Activated B cell treated with CpG ODN at 0.5 μM for 24 hours (primary cell): ENCODE measurements around the gene MAEA. TPM values are rescaled to one million over a fixed set of nuclear protein-coding genes. Genes with fewer than 3 reads are reported as not detected.
A peak's percentile ranks its signal among the peaks of the same experiment; 100 is the strongest.

ENCODE experiments used
- ATAC-seq: fragments of 200-7000 bp; cut with Tn5 transposase; one replicate; pipeline ENCODE4 v1.10.0; 2021; ENCODE audit warnings: low read depth, mild to moderate bottlenecking, moderate library complexity
- CTCF ChIA-PET: fragments of 350-600 bp; sonication (Branson Sonifier 250); formaldehyde crosslinking; loops from one replicate; lab custom pipeline; 2021; ENCODE audit warnings: antibody characterized with exemption; lab: Charles Lee
- POLR2A ChIA-PET: fragments of 350-600 bp; sonication (Branson Sonifier 250); formaldehyde crosslinking; loops from one replicate; lab custom pipeline; 2021; ENCODE audit warnings: antibody characterized with exemption; lab: Charles Lee
- DNase-seq: peaks from one replicate; pipeline ENCODE4 v3.0.0; 2022
- H3K27ac Mint-ChIP-seq: one replicate; pipeline ENCODE4 v1.8.0; 2020; ENCODE audit warnings: mixed read lengths
- H3K27me3 Mint-ChIP-seq: one replicate; pipeline ENCODE4 v1.8.0; 2021; ENCODE audit warnings: mixed read lengths
- H3K36me3 Mint-ChIP-seq: one replicate; pipeline ENCODE4 v1.8.0; 2021; ENCODE audit warnings: low read depth, mixed read lengths
- H3K4me1 Mint-ChIP-seq: one replicate; pipeline ENCODE4 v1.8.0; 2021; ENCODE audit warnings: mixed read lengths
- H3K4me3 Mint-ChIP-seq: one replicate; pipeline ENCODE4 v1.8.0; 2020; ENCODE audit warnings: mild to moderate bottlenecking, mixed read lengths
- H3K9me3 Mint-ChIP-seq: one replicate; pipeline ENCODE4 v1.8.0; 2020; ENCODE audit warnings: mixed read lengths
- intact Hi-C: fragments of 100-400 bp; cut with micrococcal nuclease; formaldehyde crosslinking; loops from one replicate; pipeline ENCODE4 v1.15.1; 2024
- total RNA-seq: library from RNA; stranded (reverse); gene quantifications from 2 replicates; pipeline ENCODE4 v1.2.3, GENCODE V29; 2022
- TF ChIP-seq, protein P1 (sequence below): fragments of 200-600 bp; IDR thresholded peaks from one replicate; pipeline ENCODE4 v1.8.0; 2022; ENCODE audit warnings: antibody characterized with exemption, mild to moderate bottlenecking

MAEA gene
- total RNA-seq, 1 donor from 2014 or later: 73.7 TPM

GRCh38 chr4:1307951-1308735 lies 18.5 kb downstream of the MAEA start:
- H3K4me1 Mint-ChIP-seq: peaks cover 51% of the 10 kb centered on the region
- intact Hi-C loops: loop anchor here (2.0 to 5.0 kb wide), 2 partner anchors 19 to 39 kb away; partner anchors contain the start of genes MAEA and UVSSA
- no peak overlapping the region for H3K27ac Mint-ChIP-seq

GRCh38 chr4:1309261-1310010 lies 19.7 kb downstream of the MAEA start:
- Mint-ChIP-seq H3K27ac (no peak overlapping the region), H3K4me3 (peak overlapping the region; percentile 73), H3K36me3 (peaks cover 45% of the 10 kb centered on the region), H3K9me3 (no peaks in the 10 kb centered on the region), H3K27me3 (no peaks in the 10 kb centered on the region), H3K4me1 (peaks cover 51% of the 10 kb centered on the region)
- intact Hi-C loops: loop anchor here (5.0 kb wide), 1 partner anchor 38 kb away; the partner anchor contains the start of gene UVSSA
- peak; percentile 86 for ATAC-seq
- DNase-seq: peak; percentile 29
- ChIA-PET CTCF (interaction anchor here (0.8 to 1.5 kb wide), 3 partner anchors 39 to 178 kb away, joined by 4 to 5 read pairs (median 4); no protein-coding TSS in a partner anchor), POLR2A (interaction anchor here (0.6 to 2.0 kb wide), 2 partner anchors 20 to 22 kb away, joined by 4 to 12 read pairs; partner anchors contain the start of gene MAEA)
- TF ChIP-seq, protein P1, sequence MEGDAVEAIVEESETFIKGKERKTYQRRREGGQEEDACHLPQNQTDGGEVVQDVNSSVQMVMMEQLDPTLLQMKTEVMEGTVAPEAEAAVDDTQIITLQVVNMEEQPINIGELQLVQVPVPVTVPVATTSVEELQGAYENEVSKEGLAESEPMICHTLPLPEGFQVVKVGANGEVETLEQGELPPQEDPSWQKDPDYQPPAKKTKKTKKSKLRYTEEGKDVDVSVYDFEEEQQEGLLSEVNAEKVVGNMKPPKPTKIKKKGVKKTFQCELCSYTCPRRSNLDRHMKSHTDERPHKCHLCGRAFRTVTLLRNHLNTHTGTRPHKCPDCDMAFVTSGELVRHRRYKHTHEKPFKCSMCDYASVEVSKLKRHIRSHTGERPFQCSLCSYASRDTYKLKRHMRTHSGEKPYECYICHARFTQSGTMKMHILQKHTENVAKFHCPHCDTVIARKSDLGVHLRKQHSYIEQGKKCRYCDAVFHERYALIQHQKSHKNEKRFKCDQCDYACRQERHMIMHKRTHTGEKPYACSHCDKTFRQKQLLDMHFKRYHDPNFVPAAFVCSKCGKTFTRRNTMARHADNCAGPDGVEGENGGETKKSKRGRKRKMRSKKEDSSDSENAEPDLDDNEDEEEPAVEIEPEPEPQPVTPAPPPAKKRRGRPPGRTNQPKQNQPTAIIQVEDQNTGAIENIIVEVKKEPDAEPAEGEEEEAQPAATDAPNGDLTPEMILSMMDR: no peak

More at GRCh38 chr4:1307951-1308735, 18.5 kb downstream of the MAEA start:
- no peak for ATAC-seq
- Mint-ChIP-seq H3K36me3 (peaks cover 38% of the 10 kb centered on the region), H3K27me3 (no peaks in the 10 kb centered on the region), H3K4me3 (no peak overlapping the region), H3K9me3 (no peaks in the 10 kb centered on the region)
- TF ChIP-seq, protein P1: no peak
- ChIA-PET POLR2A (interaction anchor here (2.0 kb wide), 1 partner anchor 18 kb away, joined by 12 read pairs; the partner anchor contains the start of gene MAEA), CTCF (interaction anchor here (1.4 to 1.5 kb wide), 2 partner anchors 40 to 177 kb away, joined by 4 to 5 read pairs; no protein-coding TSS in a partner anchor)
- DNase-seq: no peak

DNA sequence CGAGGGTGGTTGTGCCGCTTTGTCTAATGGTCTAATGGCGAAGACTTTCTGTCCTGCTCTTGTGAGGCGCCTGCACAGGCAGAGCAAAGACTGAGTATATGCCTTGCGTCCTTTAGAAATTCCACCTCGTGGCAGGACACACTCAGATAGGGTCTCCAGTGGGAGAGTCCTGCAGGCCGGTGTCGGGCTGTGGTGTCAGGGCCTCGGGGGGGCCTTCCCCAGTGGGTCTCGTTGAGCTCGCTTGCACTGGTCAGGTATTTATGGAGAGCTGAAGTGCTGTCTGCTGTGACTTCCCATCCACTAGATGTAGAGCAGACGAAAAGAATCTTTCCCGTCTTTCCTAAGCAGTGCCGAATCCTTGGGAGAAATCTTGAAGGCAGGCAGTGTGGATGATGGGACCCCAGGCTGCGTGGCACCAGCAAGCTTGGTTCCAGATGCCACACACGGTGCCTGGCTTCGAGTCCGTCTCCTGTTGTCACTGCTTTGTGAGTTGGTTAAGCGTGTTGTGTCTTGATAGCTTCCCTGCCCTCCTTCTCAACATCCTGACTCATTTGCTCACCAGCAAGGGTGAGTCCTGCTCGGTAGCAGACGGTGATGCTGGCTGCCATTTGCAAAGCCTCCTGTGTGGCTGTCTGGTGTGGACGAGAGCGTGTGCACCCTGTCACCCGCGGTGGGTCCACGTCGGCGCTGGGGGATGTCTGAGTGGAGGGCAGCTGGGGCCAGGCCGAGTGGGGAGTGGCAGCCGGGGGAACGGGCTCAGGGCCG lies 20.5 kb downstream of the MAEA start:
- DNase-seq: no peak
- intact Hi-C loops: no loop called here
- H3K36me3 Mint-ChIP-seq: peaks cover 52% of the 10 kb centered on the region
- H3K4me1 Mint-ChIP-seq: peaks cover 51% of the 10 kb centered on the region
- no peak overlapping the region for H3K27ac Mint-ChIP-seq
- POLR2A ChIA-PET: interaction anchor here (2.0 kb wide), 1 partner anchor 20 kb away, joined by 12 read pairs; the partner anchor contains the start of gene MAEA
- TF ChIP-seq, protein P1: no peak
- ATAC-seq: no peak
- no peaks in the 10 kb centered on the region for H3K27me3 Mint-ChIP-seq
- H3K9me3 Mint-ChIP-seq: no peaks in the 10 kb centered on the region
- CTCF ChIA-PET: no interaction called here
- H3K4me3 Mint-ChIP-seq: peak overlapping the region; percentile 35

- Mint-ChIP-seq H3K4me1 (peaks cover 46% of the 10 kb centered on the region), H3K4me3 (no peak overlapping the region), H3K36me3 (peaks cover 51% of the 10 kb centered on the region), H3K27me3 (no peaks in the 10 kb centered on the region), H3K9me3 (no peaks in the 10 kb centered on the region), H3K27ac (no peak overlapping the region)
- ATAC-seq: no peak
- intact Hi-C loops: no loop called here
- ChIA-PET POLR2A (no interaction called here), CTCF (no interaction called here)
- DNase-seq: no peak
- TF ChIP-seq, protein P1: no peak
Measured at GRCh38 chr4:1310796-1311631, 21.3 kb downstream of the MAEA start.
